CD8-positive, alpha-beta memory T cell (primary cell): Measurements from ENCODE around the gene APOL6. TPM values are rescaled to one million over a fixed set of nuclear protein-coding genes. Genes with fewer than 3 reads are reported as not detected.

Experiments
- CTCF ChIA-PET: fragments of 350-600 bp; sonication (Branson Sonifier 250); formaldehyde crosslinking; loops from one replicate; lab custom pipeline; 2021; ENCODE audit warnings: antibody characterized with exemption; lab: Charles Lee
- POLR2A ChIA-PET: fragments of 350-600 bp; sonication (Branson Sonifier 250); formaldehyde crosslinking; loops from one replicate; lab custom pipeline; 2021; ENCODE audit warnings: antibody characterized with exemption; lab: Charles Lee
- DNase-seq, 5 donors: peaks; one replicate each; pipeline versions ENCODE4 v3.0.0 to v3.0.0-alpha.2; 2020 to 2022; ENCODE audit warnings: mixed read lengths in 1 of 5
- H3K27ac ChIP-seq: one replicate; pipeline ENCODE4 v1.7.0; 2013; ENCODE audit warnings: low read depth, mild to moderate bottlenecking, low read length, moderate library complexity
- H3K27me3 ChIP-seq: 2 replicates; pipeline ENCODE4 v1.7.0; 2013; ENCODE audit warnings: low read length, mild to moderate bottlenecking; ENCODE audit not compliant: insufficient read depth, poor library complexity, severe bottlenecking
- H3K36me3 ChIP-seq: 2 replicates; pipeline ENCODE4 v1.7.0; 2013; ENCODE audit warnings: mild to moderate bottlenecking, low read length, moderate library complexity; ENCODE audit not compliant: insufficient read depth
- H3K4me1 ChIP-seq: 2 replicates; pipeline ENCODE4 v1.7.0; 2013; ENCODE audit warnings: mild to moderate bottlenecking, low read length, moderate library complexity; ENCODE audit not compliant: insufficient read depth
- H3K4me3 ChIP-seq: 2 replicates; pipeline ENCODE4 v1.7.0; 2013; ENCODE audit warnings: mild to moderate bottlenecking, low read length
- H3K9me3 ChIP-seq: 2 replicates; pipeline ENCODE4 v1.7.0; 2013; ENCODE audit warnings: mild to moderate bottlenecking, low read length
- H3K27ac Mint-ChIP-seq, 8 donors: one replicate each; pipeline ENCODE4 v1.8.0; 2020 to 2021; ENCODE audit warnings: mixed read lengths in 8 of 8, mild to moderate bottlenecking in 6 of 8, inconsistent platforms in 3 of 8, moderate library complexity in 3 of 8
- H3K27me3 Mint-ChIP-seq, 2 donors: one replicate each; pipeline ENCODE4 v1.8.0; 2020 to 2021; ENCODE audit warnings: mixed read lengths in 2 of 2, mild to moderate bottlenecking in 1 of 2, moderate library complexity in 1 of 2
- H3K36me3 Mint-ChIP-seq, 3 donors: one replicate each; pipeline ENCODE4 v1.8.0; 2020 to 2021; ENCODE audit warnings: mixed read lengths in 3 of 3, inconsistent platforms in 1 of 3, mild to moderate bottlenecking in 1 of 3
- H3K4me1 Mint-ChIP-seq, 3 donors: one replicate each; pipeline ENCODE4 v1.8.0; 2020 to 2021; ENCODE audit warnings: mixed read lengths in 3 of 3, inconsistent platforms in 1 of 3, mild to moderate bottlenecking in 1 of 3
- H3K4me3 Mint-ChIP-seq, 7 donors: one replicate each; pipeline ENCODE4 v1.8.0; 2020 to 2021; ENCODE audit warnings: mixed read lengths in 7 of 7, mild to moderate bottlenecking in 6 of 7, moderate library complexity in 4 of 7, inconsistent platforms in 2 of 7
- H3K9me3 Mint-ChIP-seq, 5 donors: one replicate each; pipeline ENCODE4 v1.8.0; 2020 to 2022; ENCODE audit warnings: mixed read lengths in 5 of 5, mild to moderate bottlenecking in 3 of 5, moderate library complexity in 2 of 5, inconsistent platforms in 1 of 5
- polyA plus RNA-seq: library from polyadenylated mRNA; unstranded; fragments of 300-500 nt; fragmentation: Illumina TruSeq; gene quantifications from one replicate; pipeline ENCODE4 v1.2.3, GENCODE V29; 2021
- total RNA-seq, 2 experiments: library from RNA; stranded (reverse); gene quantifications; one replicate each; pipeline ENCODE4 v1.2.3, GENCODE V29; 2021

The APOL6 gene
- total RNA-seq: 10 to 100 TPM; 27.1 to 27.5 TPM
- polyA plus RNA-seq: 26.1 TPM

GRCh38 chr22:35648066-35649025, at the start of gene APOL6:
APOL6 (plus strand) TSS chr22:35648446; CDS start chr22:35656426, 7,980 bp downstream.
- Histone ChIP-seq H3K4me3 (peak within 1 kb of the TSS; percentile 98), H3K27me3 (no peaks in the 10 kb centered on the region), H3K36me3 (no peaks in the 10 kb centered on the region), H3K9me3 (no peaks in the 10 kb centered on the region), H3K27ac (peak within 1 kb of the TSS; percentile 97), H3K4me1 (peaks cover 33% of the 10 kb centered on the region)
- Mint-ChIP-seq H3K4me1 (peaks cover 34 to 59% (median 50%) of the 10 kb centered on the region in 3 donors), H3K27ac (peak within 1 kb of the TSS; percentile 93 to 100 (median 100)), H3K36me3 (peaks cover 9 to 33% (median 9%) of the 10 kb centered on the region in 3 donors), H3K9me3 (peaks cover 0 to 3% (median 0%) of the 10 kb centered on the region in 5 donors), H3K4me3 (peak within 1 kb of the TSS; percentile 99 to 100 (median 100)), H3K27me3 (no peaks in the 10 kb centered on the region)
- POLR2A ChIA-PET: interaction anchor here (0.6 to 2.6 kb wide), 6 partner anchors 8 to 881 kb away, joined by 3 to 26 read pairs (median 4); partner anchors contain the start of gene EIF3D
- CTCF ChIA-PET: interaction anchor here (0.9 to 2.1 kb wide), 6 partner anchors 8 to 18 kb away, joined by 3 to 8 read pairs (median 4); no protein-coding TSS in a partner anchor
- peak; percentile 31 to 78 (median 67) for DNase-seq

DNA sequence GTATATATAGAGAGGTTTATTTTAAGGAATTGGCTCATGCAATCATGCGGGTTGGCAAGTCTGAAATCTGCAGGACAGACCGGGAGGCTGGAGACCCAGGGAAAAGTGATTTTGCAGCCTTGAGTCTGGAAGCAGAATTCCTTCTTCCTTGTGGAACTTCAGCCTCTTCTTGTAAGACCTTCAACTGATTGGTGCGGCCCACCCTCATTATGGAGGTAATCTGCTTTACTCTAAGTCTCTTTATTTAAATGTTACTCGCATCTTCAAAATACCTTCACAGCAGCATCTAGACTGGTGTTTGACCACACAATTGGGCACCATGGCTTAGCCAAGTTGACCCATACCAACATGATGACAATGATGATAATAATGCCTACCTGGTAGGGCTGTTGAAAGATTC, 48.9 kb upstream of the APOL6 start:
- H3K36me3 Mint-ChIP-seq: no peaks in the 10 kb centered on the region
- H3K36me3 ChIP-seq: no peaks in the 10 kb centered on the region
- no peaks in the 10 kb centered on the region for H3K27me3 ChIP-seq
- H3K9me3 ChIP-seq: no peaks in the 10 kb centered on the region
- no peaks in the 10 kb centered on the region for H3K4me1 Mint-ChIP-seq
- H3K27ac ChIP-seq: no peak overlapping the region
- H3K27me3 Mint-ChIP-seq: peaks cover 0 to 13% of the 10 kb centered on the region in 2 donors
- no peaks in the 10 kb centered on the region for H3K4me1 ChIP-seq
- POLR2A ChIA-PET: no interaction called here
- no peak overlapping the region for H3K4me3 Mint-ChIP-seq
- H3K4me3 ChIP-seq: no peak overlapping the region
- DNase-seq: no peak
- H3K27ac Mint-ChIP-seq: no peak overlapping the region
- H3K9me3 Mint-ChIP-seq: no peaks in the 10 kb centered on the region
- CTCF ChIA-PET: no interaction called here

GRCh38 chr22:35600476-35600875, 47.8 kb upstream of the APOL6 start:
- Mint-ChIP-seq H3K4me3 (no peak overlapping the region), H3K36me3 (no peaks in the 10 kb centered on the region), H3K9me3 (no peaks in the 10 kb centered on the region), H3K27me3 (peaks cover 0 to 7% of the 10 kb centered on the region in 2 donors), H3K27ac (no peak overlapping the region), H3K4me1 (no peaks in the 10 kb centered on the region)
- H3K4me1 ChIP-seq: no peaks in the 10 kb centered on the region
- no peak overlapping the region for H3K27ac ChIP-seq
- no peaks in the 10 kb centered on the region for H3K9me3 ChIP-seq
- H3K27me3 ChIP-seq: no peaks in the 10 kb centered on the region
- no peaks in the 10 kb centered on the region for H3K36me3 ChIP-seq
- DNase-seq: no peak
- CTCF ChIA-PET: no interaction called here
- POLR2A ChIA-PET: no interaction called here
- H3K4me3 ChIP-seq: no peak overlapping the region

DNA sequence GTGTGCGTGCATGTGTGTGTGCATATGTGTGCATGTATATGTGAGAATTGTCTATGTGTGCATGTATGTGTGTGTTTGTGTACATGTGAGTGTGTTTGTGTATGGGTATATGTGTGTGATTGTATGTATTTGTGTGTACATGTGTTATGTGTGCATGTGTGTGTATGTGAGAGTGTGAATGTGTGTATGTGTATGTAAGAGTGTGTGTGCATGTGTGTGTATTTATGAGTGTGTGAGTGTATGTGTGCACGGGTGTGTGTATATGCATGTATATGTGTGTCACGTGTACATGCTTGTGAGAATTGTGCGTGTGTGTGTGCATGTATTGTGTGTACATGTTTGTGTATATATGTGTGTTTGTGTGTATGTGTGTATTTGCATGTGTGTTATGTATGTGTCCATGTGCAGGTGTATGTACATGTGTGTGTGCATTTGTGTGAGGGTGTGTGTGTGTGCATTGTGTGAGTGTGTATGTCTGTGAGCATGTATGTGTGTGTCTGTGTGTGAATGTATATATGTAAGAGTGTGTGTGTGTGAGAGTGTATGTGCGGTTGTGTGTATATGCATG, 47.1 kb upstream of the APOL6 start:
- DNase-seq: no peak
- Mint-ChIP-seq H3K4me1 (no peaks in the 10 kb centered on the region), H3K27me3 (peaks cover under 1 to 5% of the 10 kb centered on the region in 2 donors), H3K27ac (no peak overlapping the region), H3K36me3 (no peaks in the 10 kb centered on the region), H3K4me3 (no peak overlapping the region), H3K9me3 (no peaks in the 10 kb centered on the region)
- H3K9me3 ChIP-seq: no peaks in the 10 kb centered on the region
- H3K4me1 ChIP-seq: no peaks in the 10 kb centered on the region
- no peak overlapping the region for H3K4me3 ChIP-seq
- ChIA-PET POLR2A (no interaction called here), CTCF (no interaction called here)
- H3K27me3 ChIP-seq: no peaks in the 10 kb centered on the region
- no peak overlapping the region for H3K27ac ChIP-seq
- H3K36me3 ChIP-seq: no peaks in the 10 kb centered on the region

GRCh38 chr22:35601743-35602615, 46.3 kb upstream of the APOL6 start:
- CTCF ChIA-PET: interaction anchor here (1.0 kb wide), 1 partner anchor 251 kb away, joined by 3 read pairs; no protein-coding TSS in a partner anchor

DNA sequence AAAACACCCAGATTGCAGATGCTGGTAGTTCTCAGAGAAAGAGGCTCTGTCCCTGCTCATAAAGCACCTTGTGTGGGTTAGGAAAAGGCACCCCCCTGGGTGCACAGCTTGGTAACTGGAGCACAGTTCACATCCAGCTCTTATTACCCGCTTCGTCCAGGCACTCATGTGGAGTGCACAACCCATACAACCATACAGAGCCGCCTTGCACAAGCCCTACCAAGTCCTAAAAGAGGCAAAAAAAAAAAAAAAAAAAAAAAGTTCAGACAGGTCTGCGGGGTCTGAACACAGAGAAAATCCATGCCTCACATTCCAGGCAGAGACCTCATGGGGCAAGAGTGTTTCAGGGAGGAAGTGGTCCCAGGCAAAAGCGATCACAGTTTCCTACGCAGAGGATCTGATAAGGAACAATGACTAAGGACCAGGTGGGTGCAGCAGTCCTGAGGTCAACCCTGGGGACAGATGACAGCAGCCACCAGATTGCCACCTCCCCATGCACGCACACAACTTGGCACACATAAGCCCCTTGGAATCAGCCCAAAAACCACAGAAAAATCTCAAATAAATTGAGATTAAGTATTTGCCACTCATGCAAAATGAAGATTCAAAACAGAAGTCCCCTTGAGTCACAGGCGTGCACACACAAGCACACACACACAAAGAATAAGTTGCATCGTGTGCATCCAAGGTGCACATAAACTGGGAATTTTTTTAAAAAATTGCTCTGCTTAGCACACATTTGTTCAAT, 43.5 kb upstream of the APOL6 start:
- Histone ChIP-seq H3K4me1 (no peaks in the 10 kb centered on the region), H3K4me3 (no peak overlapping the region), H3K27ac (no peak overlapping the region), H3K9me3 (no peaks in the 10 kb centered on the region), H3K27me3 (no peaks in the 10 kb centered on the region), H3K36me3 (no peaks in the 10 kb centered on the region)
- Mint-ChIP-seq H3K4me3 (no peak overlapping the region), H3K4me1 (no peaks in the 10 kb centered on the region), H3K27me3 (peaks cover 8 to 33% of the 10 kb centered on the region in 2 donors), H3K9me3 (no peaks in the 10 kb centered on the region), H3K36me3 (no peaks in the 10 kb centered on the region), H3K27ac (no peak overlapping the region)
- CTCF ChIA-PET: no interaction called here
- DNase-seq: no peak
- POLR2A ChIA-PET: no interaction called here

More at GRCh38 chr22:35601743-35602615, 46.3 kb upstream of the APOL6 start:
- Histone ChIP-seq H3K27ac (no peak overlapping the region), H3K27me3 (no peaks in the 10 kb centered on the region), H3K9me3 (no peaks in the 10 kb centered on the region), H3K4me1 (no peaks in the 10 kb centered on the region), H3K4me3 (no peak overlapping the region), H3K36me3 (no peaks in the 10 kb centered on the region)
- POLR2A ChIA-PET: no interaction called here
- Mint-ChIP-seq H3K4me3 (no peak overlapping the region), H3K27ac (peak overlapping the region in 1 of 8 donors; percentile 6), H3K9me3 (no peaks in the 10 kb centered on the region), H3K4me1 (no peaks in the 10 kb centered on the region), H3K27me3 (peaks cover 1 to 12% of the 10 kb centered on the region in 2 donors), H3K36me3 (no peaks in the 10 kb centered on the region)
- no peak for DNase-seq

- no peak overlapping the region for H3K27ac ChIP-seq
- no peak overlapping the region for H3K4me3 ChIP-seq
- no peaks in the 10 kb centered on the region for H3K9me3 Mint-ChIP-seq
- H3K27me3 Mint-ChIP-seq: peaks cover 8 to 35% of the 10 kb centered on the region in 2 donors
- no peaks in the 10 kb centered on the region for H3K9me3 ChIP-seq
- no peaks in the 10 kb centered on the region for H3K36me3 Mint-ChIP-seq
- H3K4me1 ChIP-seq: no peaks in the 10 kb centered on the region
- no peaks in the 10 kb centered on the region for H3K4me1 Mint-ChIP-seq
- no peak overlapping the region for H3K4me3 Mint-ChIP-seq
- H3K27me3 ChIP-seq: no peaks in the 10 kb centered on the region
- no peaks in the 10 kb centered on the region for H3K36me3 ChIP-seq
- no peak overlapping the region for H3K27ac Mint-ChIP-seq
- DNase-seq: no peak
- ChIA-PET CTCF (no interaction called here), POLR2A (no interaction called here)
Measured at GRCh38 chr22:35605369-35605680, 42.9 kb upstream of the APOL6 start.
